Mesenchymal stem cell (in vitro differentiated cells and primary cell): Measurements from ENCODE around the gene PDS5B.
A peak's percentile ranks its signal among the peaks of the same experiment; 100 is the strongest.

Source experiments
- DNase-seq: peaks from one replicate; pipeline ENCODE4 v3.0.0-alpha.2; 2013
- H2AFZ ChIP-seq: one replicate; pipeline ENCODE4 v1.6.1; 2013; ENCODE audit warnings: low read depth, mild to moderate bottlenecking, control low read depth, inconsistent platforms, low read length, moderate library complexity
- H2AK5ac ChIP-seq: 2 replicates; pipeline ENCODE4 v1.6.1; 2013; ENCODE audit warnings: low read length, moderate library complexity, mild to moderate bottlenecking, inconsistent platforms; ENCODE audit not compliant: severe bottlenecking
- H2BK120ac ChIP-seq: one replicate; pipeline ENCODE4 v1.6.1; 2013; ENCODE audit warnings: low read depth, mild to moderate bottlenecking, inconsistent platforms, low read length, moderate library complexity
- H2BK12ac ChIP-seq, 2 experiments: one replicate each; pipeline ENCODE4 v1.6.1; 2013; ENCODE audit warnings: inconsistent platforms in 2 of 2, low read length in 2 of 2, mild to moderate bottlenecking in 2 of 2, moderate library complexity in 2 of 2, control low read depth in 1 of 2
- H2BK15ac ChIP-seq: one replicate; pipeline ENCODE4 v1.6.1; 2013; ENCODE audit warnings: mild to moderate bottlenecking, low read depth, inconsistent platforms; ENCODE audit not compliant: poor library complexity, severe bottlenecking
- H2BK5ac ChIP-seq: 2 replicates; pipeline ENCODE4 v1.6.1; 2013; ENCODE audit warnings: low read depth, mild to moderate bottlenecking, low read length, control low read depth, inconsistent platforms; ENCODE audit not compliant: poor library complexity, severe bottlenecking
- H3K14ac ChIP-seq, 2 experiments: one replicate each; pipeline ENCODE4 v1.6.1; 2013; ENCODE audit warnings: inconsistent platforms in 2 of 2, low read length in 2 of 2, control low read depth in 1 of 2, mild to moderate bottlenecking in 1 of 2, moderate library complexity in 1 of 2
- H3K18ac ChIP-seq, 2 experiments: one replicate each; pipeline ENCODE4 v1.6.1; 2013; ENCODE audit warnings: inconsistent platforms in 2 of 2, low read length in 2 of 2, control low read depth in 1 of 2, low read depth in 1 of 2, mild to moderate bottlenecking in 1 of 2
- H3K23ac ChIP-seq, 2 experiments: one replicate each; pipeline ENCODE4 v1.6.1; 2013; ENCODE audit warnings: inconsistent platforms in 2 of 2, low read length in 2 of 2, mild to moderate bottlenecking in 2 of 2, moderate library complexity in 2 of 2, control low read depth in 1 of 2
- H3K27ac ChIP-seq: 2 replicates; pipeline ENCODE4 v1.5.1; 2013; ENCODE audit warnings: mild to moderate bottlenecking, moderate library complexity, low read length, control low read depth, inconsistent platforms; ENCODE audit not compliant: poor library complexity, severe bottlenecking
- H3K27me3 ChIP-seq, 2 experiments: 2 replicates each; pipeline versions ENCODE4 v1.6.1 to v1.7.0; 2013; ENCODE audit warnings: low read length in 2 of 2, mild to moderate bottlenecking in 2 of 2, moderate library complexity in 2 of 2, control low read depth in 1 of 2, inconsistent platforms in 1 of 2; ENCODE audit not compliant: control insufficient read depth in 1 of 2, insufficient read depth in 1 of 2
- H3K36me3 ChIP-seq, 2 experiments: 2 replicates each; pipeline versions ENCODE4 v1.6.1 to v1.7.0; 2013; ENCODE audit warnings: low read length in 2 of 2, control low read depth in 1 of 2, inconsistent platforms in 1 of 2, low read depth in 1 of 2, mild to moderate bottlenecking in 1 of 2; ENCODE audit not compliant: insufficient read depth in 2 of 2, control insufficient read depth in 1 of 2
- H3K4ac ChIP-seq, 2 experiments: one replicate each; pipeline ENCODE4 v1.6.1; 2013; ENCODE audit warnings: inconsistent platforms in 2 of 2, low read length in 2 of 2, mild to moderate bottlenecking in 2 of 2, moderate library complexity in 2 of 2, control low read depth in 1 of 2, low read depth in 1 of 2
- H3K4me1 ChIP-seq: 2 replicates; pipeline ENCODE4 v1.6.1; 2013; ENCODE audit warnings: low read depth, low read length, control low read depth; ENCODE audit not compliant: control insufficient read depth, insufficient read depth
- H3K4me2 ChIP-seq: 2 replicates; pipeline ENCODE4 v1.6.1; 2013; ENCODE audit warnings: low read length, mild to moderate bottlenecking, inconsistent platforms; ENCODE audit not compliant: poor library complexity, severe bottlenecking
- H3K4me3 ChIP-seq, 2 experiments: 2 replicates each; pipeline versions ENCODE4 v1.5.1 to v1.7.0; 2013; ENCODE audit warnings: low read length in 2 of 2, mild to moderate bottlenecking in 2 of 2, control low read depth in 1 of 2, low read depth in 1 of 2; ENCODE audit not compliant: insufficient read depth in 1 of 2
- H3K79me1 ChIP-seq: replicated peaks from 2 replicates; pipeline ENCODE4 v1.6.1; 2013; ENCODE audit warnings: mild to moderate bottlenecking, control low read depth, low read length, inconsistent platforms; ENCODE audit not compliant: poor library complexity, severe bottlenecking
- H3K9ac ChIP-seq: 2 replicates; pipeline ENCODE4 v1.7.0; 2013; ENCODE audit warnings: mild to moderate bottlenecking, low read length, moderate library complexity
- H3K9me3 ChIP-seq: 2 replicates; pipeline ENCODE4 v1.7.0; 2013; ENCODE audit warnings: mild to moderate bottlenecking, low read length; ENCODE audit not compliant: control insufficient read depth
- H4K8ac ChIP-seq: one replicate; pipeline ENCODE4 v1.6.1; 2013; ENCODE audit warnings: inconsistent platforms, mild to moderate bottlenecking, low read length, moderate library complexity
- H4K91ac ChIP-seq: one replicate; pipeline ENCODE4 v1.6.1; 2013; ENCODE audit warnings: mild to moderate bottlenecking, low read length, inconsistent platforms
- WGBS: methylation state at CpG from one replicate; pipeline ENCODE4 v1.1.7; 2013; ENCODE audit warnings: mixed read lengths; 5-methylcytosine and 5-hydroxymethylcytosine counted together

The PDS5B gene

DNA sequence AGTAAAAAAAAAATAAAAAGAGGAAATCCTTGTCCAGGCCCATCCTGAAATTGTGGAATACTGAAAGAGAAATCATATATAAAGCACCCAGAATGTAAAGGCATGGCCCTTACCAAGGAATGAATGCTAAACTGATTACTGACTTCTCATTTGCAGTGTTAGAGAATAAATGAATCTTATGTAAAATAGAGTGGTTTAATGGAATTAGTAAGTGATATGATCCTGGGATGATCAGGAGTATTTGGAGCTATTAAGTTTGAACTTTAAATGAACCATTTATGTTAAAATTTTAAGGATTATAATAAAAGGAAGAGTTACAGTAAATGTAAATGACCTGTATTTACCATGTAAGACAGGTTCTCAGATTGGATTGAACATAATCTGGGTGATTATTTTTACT, 75.4 kb downstream of the PDS5B start:
- no peak overlapping the region for H3K14ac ChIP-seq
- H3K4ac ChIP-seq, result no peak overlapping the region
- H2AK5ac ChIP-seq, result no peak overlapping the region
- peaks cover 10% of the 10 kb centered on the region for H3K79me1 ChIP-seq
- no peak overlapping the region for H2BK12ac ChIP-seq
- H2BK5ac ChIP-seq, result no peak overlapping the region
- no peak overlapping the region for H4K8ac ChIP-seq
- no peak overlapping the region for H2AFZ ChIP-seq
- H3K9me3 ChIP-seq, result peaks cover 5% of the 10 kb centered on the region
- H3K9ac ChIP-seq, result no peak overlapping the region
- no peak overlapping the region for H3K4me3 ChIP-seq
- H3K4me1 ChIP-seq, result peaks cover 6% of the 10 kb centered on the region
- no peak for DNase-seq
- H2BK15ac ChIP-seq, result no peak overlapping the region
- H3K36me3 ChIP-seq, result peaks cover 6 to 15% of the 10 kb centered on the region in 2 experiments
- no peak overlapping the region for H3K18ac ChIP-seq
- H3K27me3 ChIP-seq, result no peaks in the 10 kb centered on the region
- H4K91ac ChIP-seq, result no peak overlapping the region
- H3K27ac ChIP-seq, result no peak overlapping the region
- no peak overlapping the region for H3K23ac ChIP-seq
- no peak overlapping the region for H3K4me2 ChIP-seq
- H2BK120ac ChIP-seq, result no peak overlapping the region

DNA sequence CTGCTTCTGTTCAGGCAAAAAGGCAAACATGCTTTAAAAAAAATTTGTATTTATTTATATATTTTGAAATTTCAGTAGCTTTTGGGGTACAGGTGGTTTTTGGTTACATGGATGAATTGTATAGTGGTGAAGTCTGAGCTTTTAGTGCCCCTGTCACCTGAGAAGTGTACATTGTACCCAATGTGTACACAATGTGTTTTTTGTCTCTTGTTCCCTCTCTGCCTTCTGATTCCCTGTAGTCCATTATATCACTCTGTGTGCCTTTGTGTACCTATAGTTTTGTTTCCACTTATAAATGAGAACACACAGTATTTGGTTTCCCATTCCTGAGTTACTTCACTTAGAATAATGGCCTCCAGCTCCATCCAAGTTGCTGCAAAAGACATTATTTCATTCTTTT, 77.4 kb downstream of the PDS5B start:
- Histone ChIP-seq H3K4me2 (no peak overlapping the region), H2BK15ac (no peak overlapping the region), H2BK5ac (no peak overlapping the region), H3K9me3 (no peaks in the 10 kb centered on the region), H2AK5ac (no peak overlapping the region), H3K9ac (no peak overlapping the region), H3K23ac (no peak overlapping the region), H2BK120ac (no peak overlapping the region), H3K4me1 (peaks cover 6% of the 10 kb centered on the region), H3K4me3 (no peak overlapping the region), H3K14ac (no peak overlapping the region), H3K27me3 (no peaks in the 10 kb centered on the region), H3K36me3 (peaks cover 6 to 26% of the 10 kb centered on the region in 2 experiments), H3K4ac (no peak overlapping the region), H4K8ac (no peak overlapping the region), H3K79me1 (peaks cover 12% of the 10 kb centered on the region), H2BK12ac (no peak overlapping the region), H4K91ac (no peak overlapping the region), H2AFZ (no peak overlapping the region), H3K18ac (no peak overlapping the region), H3K27ac (no peak overlapping the region)
- no peak for DNase-seq

- no peak for DNase-seq
- no peak overlapping the region for H2BK15ac ChIP-seq
- H3K4me3 ChIP-seq, result no peak overlapping the region
- H3K27ac ChIP-seq, result no peak overlapping the region
- no peak overlapping the region for H2BK12ac ChIP-seq
- H2BK5ac ChIP-seq, result no peak overlapping the region
- H3K36me3 ChIP-seq, result peaks cover 0 to 21% of the 10 kb centered on the region in 2 experiments
- no peaks in the 10 kb centered on the region for H3K27me3 ChIP-seq
- no peak overlapping the region for H2BK120ac ChIP-seq
- H3K18ac ChIP-seq, result no peak overlapping the region
- H3K9ac ChIP-seq, result no peak overlapping the region
- no CpG with 5 or more reads among the region's 4 CpGs for WGBS
- no peak overlapping the region for H3K14ac ChIP-seq
- no peak overlapping the region for H4K91ac ChIP-seq
- H3K4me1 ChIP-seq, result no peaks in the 10 kb centered on the region
- H3K79me1 ChIP-seq, result peaks cover 7% of the 10 kb centered on the region
- no peaks in the 10 kb centered on the region for H3K9me3 ChIP-seq
- no peak overlapping the region for H3K23ac ChIP-seq
- no peak overlapping the region for H2AK5ac ChIP-seq
- no peak overlapping the region for H3K4ac ChIP-seq
- H4K8ac ChIP-seq, result no peak overlapping the region
- no peak overlapping the region for H2AFZ ChIP-seq
- no peak overlapping the region for H3K4me2 ChIP-seq
Observed at GRCh38 chr13:32666990-32667571, 80.8 kb downstream of the PDS5B start.

GRCh38 chr13:32669030-32669646, 82.9 kb downstream of the PDS5B start:
- Histone ChIP-seq H2AK5ac (no peak overlapping the region), H2AFZ (no peak overlapping the region), H3K14ac (no peak overlapping the region), H2BK12ac (no peak overlapping the region), H2BK15ac (no peak overlapping the region), H3K4me1 (no peaks in the 10 kb centered on the region), H3K4me2 (no peak overlapping the region), H3K79me1 (peaks cover 8% of the 10 kb centered on the region), H4K8ac (no peak overlapping the region), H3K23ac (no peak overlapping the region), H4K91ac (no peak overlapping the region), H3K18ac (no peak overlapping the region), H3K9ac (no peak overlapping the region), H3K4ac (no peak overlapping the region), H3K27me3 (no peaks in the 10 kb centered on the region), H2BK5ac (no peak overlapping the region), H3K36me3 (peaks cover 0 to 36% of the 10 kb centered on the region in 2 experiments), H3K27ac (no peak overlapping the region), H3K9me3 (no peaks in the 10 kb centered on the region), H2BK120ac (no peak overlapping the region), H3K4me3 (no peak overlapping the region)
- no CpG with 5 or more reads among the region's 3 CpGs for WGBS
- DNase-seq, result peak; percentile 64
